ENCODE results near the gene KDELR1.

KDELR1 gene

DNA sequence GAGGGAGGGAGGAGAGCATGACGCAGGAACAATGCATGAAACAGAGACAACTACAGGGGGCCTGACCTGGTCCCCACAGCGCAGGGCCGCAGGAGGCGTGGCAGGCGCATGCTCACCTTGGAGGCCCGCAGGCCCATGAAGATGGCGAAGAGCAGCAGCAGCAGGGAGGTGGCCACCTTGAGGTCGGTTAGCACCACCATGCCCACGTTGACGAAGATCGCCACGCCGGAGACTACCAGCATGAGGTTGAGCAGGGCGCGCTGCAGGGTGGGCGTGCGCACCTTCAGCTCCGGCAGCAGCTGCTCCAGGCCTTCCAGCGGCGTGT, 49.0 kb downstream of the KDELR1 start:
- DNase-seq (ENCODE audit: low read depth in 3 of 3) = no peak

DNA sequence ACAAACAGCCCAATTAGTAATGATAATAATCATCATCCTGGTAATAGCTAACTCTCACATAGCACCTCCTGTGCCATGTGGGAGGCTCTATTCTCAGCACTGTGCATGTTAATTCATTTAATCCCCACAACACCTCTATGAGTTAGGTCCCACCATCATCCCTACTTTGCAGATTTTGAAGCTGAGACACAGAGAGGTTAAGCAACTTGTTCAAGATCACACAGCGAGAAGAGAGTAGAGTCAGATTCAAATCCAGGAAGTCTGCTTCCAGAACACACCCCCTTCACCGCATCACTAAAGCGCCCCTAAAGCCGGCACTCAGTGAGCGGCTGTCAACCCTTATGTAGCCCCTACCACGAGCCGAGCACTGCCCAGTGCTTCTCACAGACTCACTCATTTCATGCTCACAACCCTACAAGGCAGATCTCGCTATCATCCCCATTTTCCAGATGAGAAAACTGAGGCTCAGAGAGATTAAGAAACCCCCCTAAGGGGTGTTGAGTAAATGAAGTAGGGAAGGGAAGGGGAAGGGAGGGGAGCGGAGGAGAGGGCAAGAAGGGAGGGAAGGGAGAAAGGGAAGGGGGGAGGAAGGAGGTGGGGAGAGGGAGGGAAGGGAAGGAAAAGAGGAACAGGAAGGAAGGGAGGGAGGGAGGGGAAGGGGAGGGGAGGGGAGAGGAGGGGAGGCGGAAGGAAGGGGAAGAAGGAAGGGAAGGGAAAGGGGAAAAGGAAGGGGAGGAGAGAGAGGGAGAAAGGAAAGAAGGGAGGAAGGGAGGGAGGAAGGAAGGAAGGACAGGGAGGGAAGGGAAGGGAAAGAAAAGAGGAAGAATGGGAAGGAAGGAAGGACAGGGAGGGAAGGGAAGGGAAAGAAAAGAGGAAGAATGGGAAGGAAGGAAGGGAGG, 49.6 kb downstream of the KDELR1 start:
- DNase-seq (ENCODE audit: low read depth in 3 of 3) = no peak

GRCh38 chr19:48340995-48341394, 50.4 kb downstream of the KDELR1 start:
- no peak for DNase-seq (ENCODE audit: low read depth in 3 of 3)

- no peak for DNase-seq (ENCODE audit: low read depth in 3 of 3)
These were observed 52.4 kb downstream of the KDELR1 start for GRCh38 chr19:48338802-48339503.

- DNase-seq (ENCODE audit: low read depth in 3 of 3) = no peak
These were observed 53.0 kb downstream of the KDELR1 start for GRCh38 chr19:48338253-48338755.

DNA sequence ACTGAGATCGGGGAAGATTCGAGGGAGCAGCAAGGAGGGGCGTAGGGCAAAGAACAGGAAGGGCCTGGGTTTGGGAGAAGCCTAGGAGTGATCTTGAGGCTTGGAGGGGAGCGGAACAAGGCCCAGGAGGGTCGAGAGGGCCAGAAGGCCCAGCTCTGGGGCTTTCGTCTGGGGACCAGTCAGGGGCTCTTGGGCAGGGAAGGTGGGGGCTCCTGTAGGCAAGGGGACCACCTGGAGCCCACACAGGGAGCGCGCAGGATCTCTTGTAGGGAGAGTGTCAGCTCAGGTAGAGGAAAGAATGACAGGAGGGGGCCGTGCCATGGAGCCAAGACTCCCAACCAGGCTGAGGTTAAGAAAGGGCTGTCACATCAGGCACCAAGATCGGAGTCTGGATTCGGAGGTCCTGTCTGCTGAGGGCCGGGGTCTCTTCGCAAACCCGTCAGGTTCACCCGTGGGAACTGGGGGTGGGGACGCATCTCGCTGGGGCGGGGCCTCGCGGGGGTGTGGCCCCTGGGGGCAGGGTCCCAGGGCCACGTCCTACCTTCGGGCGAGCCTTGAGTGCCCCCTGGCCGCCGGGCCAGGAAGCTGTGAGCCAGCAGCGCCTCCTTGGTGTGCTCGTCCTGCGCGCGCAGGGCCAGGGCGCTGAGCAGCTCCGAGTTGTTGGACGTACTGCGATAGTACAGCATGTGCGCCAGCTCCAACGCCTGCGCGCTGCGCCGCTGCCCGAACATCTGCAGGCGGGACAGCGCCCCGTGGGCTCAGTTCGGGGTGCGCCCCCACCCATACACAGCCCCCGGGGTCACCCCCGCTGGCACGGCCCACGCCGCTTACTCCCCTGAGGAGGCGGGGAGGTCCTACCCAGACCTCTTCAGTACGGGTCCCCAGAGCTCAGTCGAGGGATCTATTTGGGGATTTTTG, 57.6 kb downstream of the KDELR1 start:
- DNase-seq (ENCODE audit: low read depth in 3 of 3) = peak; percentile 81 to 92 (median 81)

DNA sequence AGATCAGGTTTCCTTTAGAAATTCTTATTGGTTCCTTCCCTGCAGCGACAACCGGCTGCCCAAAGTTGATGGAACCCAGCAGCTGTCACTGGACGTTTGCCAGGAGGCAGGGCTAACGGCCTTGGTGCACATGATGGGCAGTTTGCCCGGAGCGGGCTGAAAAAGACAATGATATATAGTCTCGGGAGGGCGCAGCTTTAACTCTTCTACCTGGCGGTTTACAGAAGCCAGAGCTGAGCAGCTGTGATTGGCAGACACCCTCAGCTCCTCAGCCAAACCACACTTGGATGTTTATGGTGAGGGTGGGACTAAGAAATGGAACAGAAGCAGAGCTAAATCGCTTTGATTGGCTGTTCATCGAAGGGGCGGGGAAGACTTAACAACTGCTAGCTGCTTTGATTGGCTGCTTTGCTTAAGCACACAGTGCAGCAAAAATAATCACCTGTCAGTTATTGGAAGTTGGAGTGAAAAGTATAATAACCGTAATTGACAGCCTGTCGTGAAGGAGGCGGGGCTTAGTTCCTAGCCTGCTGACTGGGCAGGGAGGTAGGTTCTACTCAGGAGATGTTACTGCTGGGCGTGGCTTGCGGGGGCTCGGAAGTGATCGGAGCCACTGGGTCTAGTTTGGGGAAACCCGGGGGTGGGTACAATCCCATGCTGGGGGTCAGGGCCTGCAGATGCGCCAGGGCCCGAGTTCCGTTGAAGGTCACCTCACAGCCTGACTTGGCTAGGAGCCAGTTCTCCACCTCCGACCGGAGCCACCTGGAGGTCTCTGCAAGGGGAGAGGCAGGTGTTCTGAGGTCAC, 58.5 kb downstream of the KDELR1 start:
- peak; percentile 80 to 90 (median 84) for DNase-seq (ENCODE audit: low read depth in 3 of 3)
